ENCODE results near the gene CEP112.

DNA sequence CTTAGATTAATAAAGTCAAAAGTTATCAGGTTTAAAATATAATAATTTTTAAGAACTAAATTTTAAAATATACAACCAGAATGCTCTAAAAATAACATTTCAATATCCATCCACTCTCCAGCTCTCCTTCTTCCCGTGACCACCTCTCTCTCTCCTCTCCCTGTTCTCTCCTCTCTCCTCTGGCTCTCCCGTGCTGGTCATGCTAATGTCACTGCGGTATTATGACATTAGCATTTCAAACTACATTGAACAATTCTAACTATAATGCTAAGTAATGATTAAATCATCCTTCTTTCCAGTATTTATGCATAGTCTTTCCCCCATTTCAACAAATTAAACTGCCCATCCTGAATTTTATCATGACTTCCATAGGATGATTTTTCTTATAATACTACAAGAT, 154.7 kb downstream of the CEP112 start:
- no peak for TF ChIP-seq TARDBP (IDR thresholded peaks at IDR 0.05)
- no peak for TF ChIP-seq FOXK2 (IDR thresholded peaks at IDR 0.05)
- no peak for TF ChIP-seq ZNF384 (IDR thresholded peaks at IDR 0.05)
- no peak for TF ChIP-seq BHLHE40 (IDR thresholded peaks at IDR 0.05; ENCODE audit: borderline replicate concordance)
- no peak for TF ChIP-seq SP1 (IDR thresholded peaks at IDR 0.05)
- no peak for TF ChIP-seq L3MBTL2 (conservative IDR thresholded peaks at IDR 0.05)
- no peak for TF ChIP-seq ELF4 (IDR thresholded peaks at IDR 0.05)
- no peak for TF ChIP-seq SUZ12 (IDR thresholded peaks at IDR 0.05)
- TF ChIP-seq NFRKB (IDR thresholded peaks at IDR 0.05), result no peak
- TF ChIP-seq ARNT (IDR thresholded peaks at IDR 0.05), result no peak
- no peak for TF ChIP-seq PKNOX1 (IDR thresholded peaks at IDR 0.05)
- no peak for TF ChIP-seq CTBP1 (IDR thresholded peaks at IDR 0.05; ENCODE audit: borderline replicate concordance)
- TF ChIP-seq FOXM1 (IDR thresholded peaks at IDR 0.05; ENCODE audit: borderline replicate concordance), result no peak
- TF ChIP-seq FOXA1 (IDR thresholded peaks at IDR 0.05), result no peak

All from HEK293T (cell line).